SK-MEL-5 (cell line): Measurements from ENCODE around the gene PCNX3. TPM values are rescaled to one million over a fixed set of nuclear protein-coding genes. Genes with fewer than 3 reads are reported as not detected.

Experiments used
- small RNA-seq, 2 experiments: library from RNA; depleted of rRNA; stranded (forward); fragments of <200 nt; gene quantifications; one replicate each; pipeline ENCODE3, GENCODE V24; 2014
- total RNA-seq: library from RNA; depleted of rRNA; stranded (reverse); fragments of >200 nt; shearing (Covaris generic); gene quantifications from 2 replicates; pipeline ENCODE4 v1.2.3, GENCODE V29; 2014; rRNA removed

Gene PCNX3
- total RNA-seq, 1 experiment from 2014 or later, result 11.3 TPM

Small RNA genes lying within 50 kb of the gene (small RNA-seq; reads per million reads assigned to genes)
- 0 reads per million in 2 experiments for gene MIR4489
- gene MIR4690, result 0 reads per million in 2 experiments

Other genes starting within 250 kb of the PCNX3 start
- 3.4 and 4.6 TPM in 2 replicates for gene SLC25A45, start 233.1 kb upstream of the PCNX3 start, total RNA-seq
- gene FRMD8, start 229.1 kb upstream of the PCNX3 start, total RNA-seq, result 36.4 and 37.5 TPM in 2 replicates
- 13.3 and 17.2 TPM in 2 replicates for gene NEAT1, start 193.0 kb upstream of the PCNX3 start, total RNA-seq
- 1,469 and 1,846 TPM in 2 replicates for gene MALAT1, start 116.7 kb upstream of the PCNX3 start, total RNA-seq
- 57.8 and 64.9 TPM in 2 replicates for gene SCYL1, start 90.7 kb upstream of the PCNX3 start, total RNA-seq
- gene LTBP3, start 57.4 kb upstream of the PCNX3 start, total RNA-seq, result 1.8 and 2.0 TPM in 2 replicates
- 26.5 and 32.4 TPM in 2 replicates for gene ZNRD2, start 45.3 kb upstream of the PCNX3 start, total RNA-seq
- gene FAM89B, start 43.2 kb upstream of the PCNX3 start, total RNA-seq, result 12.2 and 13.2 TPM in 2 replicates
- 14.3 and 15.6 TPM in 2 replicates for gene EHBP1L1, start 39.7 kb upstream of the PCNX3 start, total RNA-seq
- not detected in 2 replicates for gene KCNK7, start 20.0 kb upstream of the PCNX3 start, total RNA-seq
- gene MAP3K11, start 1.6 kb upstream of the PCNX3 start, total RNA-seq, result 19.3 and 23.4 TPM in 2 replicates
- gene SIPA1, start 22.3 kb downstream of the PCNX3 start, total RNA-seq, result 13.7 and 15.8 TPM in 2 replicates
- 16.6 and 26.1 TPM in 2 replicates for gene RELA, start 47.1 kb downstream of the PCNX3 start, total RNA-seq
- 37.8 and 42.0 TPM in 2 replicates for gene KAT5, start 96.5 kb downstream of the PCNX3 start, total RNA-seq
- gene RNASEH2C, start 105.0 kb downstream of the PCNX3 start, total RNA-seq, result 35.1 and 37.4 TPM in 2 replicates
- gene AP5B1, start 165.2 kb downstream of the PCNX3 start, total RNA-seq, result 19.7 and 20.0 TPM in 2 replicates
- not detected in 2 replicates for gene OVOL1, start 171.3 kb downstream of the PCNX3 start, total RNA-seq
- 0.08 and 0.18 TPM in 2 replicates for gene SNX32, start 218.2 kb downstream of the PCNX3 start, total RNA-seq
- gene CFL1, start 242.4 kb downstream of the PCNX3 start, total RNA-seq, result 941 and 972 TPM in 2 replicates
- gene MUS81, start 244.7 kb downstream of the PCNX3 start, total RNA-seq, result 18.6 and 19.3 TPM in 2 replicates